Caco-2 (cell line): ENCODE measurements around the gene NFKBIL1. TPM values are rescaled to one million over a fixed set of nuclear protein-coding genes. Genes with fewer than 3 reads are reported as not detected.
"Not testable (repeated sequence)": the region's sequence is repeated elsewhere in the genome, so short reads cannot be mapped to it uniquely, and the experiment has no call there.

ENCODE experiments used
- BruUV-seq: library from RNA; stranded (reverse); fragments of 400-500 nt; replicated peaks from 2 replicates; lab custom pipeline; 2021; lab: Mats Ljungman, UMichigan
- CTCF ChIA-PET: fragments of 300-600 bp; sonication (Branson Sonifier 250); formaldehyde crosslinking; loops from one replicate; lab custom pipeline; 2022; ENCODE audit warnings: antibody characterized with exemption; lab: Charles Lee
- POLR2A ChIA-PET: fragments of 300-600 bp; sonication (Branson Sonifier 250); formaldehyde crosslinking; loops from one replicate; lab custom pipeline; 2022; ENCODE audit warnings: antibody characterized with exemption; lab: Charles Lee
- DNase-seq, 2 experiments: peaks; one replicate each; pipeline versions ENCODE4 v3.0.0 to v3.0.0-alpha.2; 2020 to 2022
- H3K27me3 ChIP-seq: replicated peaks from 2 replicates; pipeline ENCODE4 v1.6.0; 2011; ENCODE audit warnings: low read length; ENCODE audit not compliant: control insufficient read depth, insufficient read depth
- H3K36me3 ChIP-seq: 2 replicates; pipeline ENCODE4 v1.5.1; 2011; ENCODE audit warnings: low read length; ENCODE audit not compliant: control insufficient read depth, insufficient read depth
- H3K4me1 ChIP-seq: fragments of 250-450 bp; sonication (Bioruptor Pico); 2 replicates; pipeline ENCODE4 v1.5.1; 2020; ENCODE audit warnings: mild to moderate bottlenecking
- H3K4me3 ChIP-seq: 2 replicates; pipeline ENCODE4 v1.5.1; 2011; ENCODE audit warnings: low read depth, mild to moderate bottlenecking, control low read depth, low read length
- H3K9me3 ChIP-seq: fragments of 250-450 bp; sonication (Bioruptor Pico); 2 replicates; pipeline ENCODE4 v1.5.1; 2020; ENCODE audit warnings: mild to moderate bottlenecking, moderate library complexity
- H3K27ac Mint-ChIP-seq: one replicate; pipeline ENCODE4 v1.8.0; 2022; ENCODE audit warnings: mixed read lengths; ENCODE audit not compliant: unreplicated experiment
- H3K27me3 Mint-ChIP-seq: one replicate; pipeline ENCODE4 v1.8.0; 2022; ENCODE audit warnings: mixed read lengths; ENCODE audit not compliant: insufficient read depth, unreplicated experiment
- H3K36me3 Mint-ChIP-seq: one replicate; pipeline ENCODE4 v1.8.0; 2022; ENCODE audit warnings: mild to moderate bottlenecking, mixed read lengths; ENCODE audit not compliant: insufficient read depth, unreplicated experiment
- H3K4me1 Mint-ChIP-seq: one replicate; pipeline ENCODE4 v1.8.0; 2022; ENCODE audit warnings: low read depth, mixed read lengths; ENCODE audit not compliant: unreplicated experiment
- H3K4me3 Mint-ChIP-seq: one replicate; pipeline ENCODE4 v1.8.0; 2022; ENCODE audit warnings: mild to moderate bottlenecking, moderate library complexity, mixed read lengths; ENCODE audit not compliant: unreplicated experiment
- H3K9me3 Mint-ChIP-seq: one replicate; pipeline ENCODE4 v1.8.0; 2022; ENCODE audit warnings: mixed read lengths; ENCODE audit not compliant: unreplicated experiment
- intact Hi-C: fragments of 100-400 bp; cut with micrococcal nuclease; formaldehyde crosslinking; loops from one replicate; pipeline ENCODE4 v1.10.0; 2022; ENCODE audit not compliant: unreplicated experiment
- total RNA-seq: library from RNA; stranded (reverse); gene quantifications from 2 replicates; pipeline ENCODE4 v1.2.3, GENCODE V29; 2022
- TF ChIP-seq, protein P1 (sequence below), 2 experiments: fragments of 200-600 bp in 1 of 2; IDR thresholded peaks; 1 replicate in 1 of 2; 2 replicates in 1 of 2; pipeline versions ENCODE4 v1.5.1 to v1.8.0; 2011 to 2022; ENCODE audit warnings: antibody characterized with exemption in 1 of 2, control low read depth in 1 of 2, inconsistent platforms in 1 of 2, low read depth in 1 of 2, low read length in 1 of 2, mild to moderate bottlenecking in 1 of 2, moderate library complexity in 1 of 2; ENCODE audit not compliant: insufficient read depth in 1 of 2, severe bottlenecking in 1 of 2, unreplicated experiment in 1 of 2

NFKBIL1 gene
- total RNA-seq, 1 experiment from 2014 or later = 14.7 TPM

DNA sequence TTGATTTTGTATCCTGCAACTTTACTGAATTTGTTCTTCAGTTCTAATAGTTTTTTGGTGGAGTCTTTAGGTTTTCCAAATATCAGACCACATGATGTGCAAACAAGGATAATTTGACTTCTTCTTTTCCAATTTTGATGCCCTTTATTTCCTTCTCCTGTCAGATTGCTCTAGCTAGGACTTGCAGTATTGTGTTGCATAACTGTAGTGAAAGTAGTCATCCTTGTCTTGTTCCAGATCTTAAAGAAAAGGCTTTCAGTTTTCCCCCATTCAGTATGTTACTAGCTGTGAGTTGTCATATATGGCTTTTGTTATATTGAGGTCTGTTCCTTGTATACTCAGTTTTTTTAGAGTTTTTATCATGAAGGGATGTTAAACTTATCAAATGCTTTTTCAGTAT, 44.8 kb upstream of the NFKBIL1 start:
- TF ChIP-seq, protein P1, sequence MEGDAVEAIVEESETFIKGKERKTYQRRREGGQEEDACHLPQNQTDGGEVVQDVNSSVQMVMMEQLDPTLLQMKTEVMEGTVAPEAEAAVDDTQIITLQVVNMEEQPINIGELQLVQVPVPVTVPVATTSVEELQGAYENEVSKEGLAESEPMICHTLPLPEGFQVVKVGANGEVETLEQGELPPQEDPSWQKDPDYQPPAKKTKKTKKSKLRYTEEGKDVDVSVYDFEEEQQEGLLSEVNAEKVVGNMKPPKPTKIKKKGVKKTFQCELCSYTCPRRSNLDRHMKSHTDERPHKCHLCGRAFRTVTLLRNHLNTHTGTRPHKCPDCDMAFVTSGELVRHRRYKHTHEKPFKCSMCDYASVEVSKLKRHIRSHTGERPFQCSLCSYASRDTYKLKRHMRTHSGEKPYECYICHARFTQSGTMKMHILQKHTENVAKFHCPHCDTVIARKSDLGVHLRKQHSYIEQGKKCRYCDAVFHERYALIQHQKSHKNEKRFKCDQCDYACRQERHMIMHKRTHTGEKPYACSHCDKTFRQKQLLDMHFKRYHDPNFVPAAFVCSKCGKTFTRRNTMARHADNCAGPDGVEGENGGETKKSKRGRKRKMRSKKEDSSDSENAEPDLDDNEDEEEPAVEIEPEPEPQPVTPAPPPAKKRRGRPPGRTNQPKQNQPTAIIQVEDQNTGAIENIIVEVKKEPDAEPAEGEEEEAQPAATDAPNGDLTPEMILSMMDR (IDR thresholded peaks at IDR 0.05; ENCODE audit: insufficient read depth in 1 of 2, low read depth in 1 of 2, low read length in 1 of 2, severe bottlenecking in 1 of 2, unreplicated experiment in 1 of 2) = no peak
- DNase-seq = no peak
- Mint-ChIP-seq H3K36me3 (no peaks in the 10 kb centered on the region), H3K9me3 (no peaks in the 10 kb centered on the region), H3K4me3 (no peak overlapping the region), H3K27ac (no peak overlapping the region), H3K27me3 (no peaks in the 10 kb centered on the region), H3K4me1 (peaks cover 11% of the 10 kb centered on the region)
- intact Hi-C loops = no loop called here
- no peaks in the 10 kb centered on the region for H3K4me1 ChIP-seq
- BruUV-seq = no TSS peak
- no peaks in the 10 kb centered on the region for H3K9me3 ChIP-seq
- POLR2A ChIA-PET = no interaction called here
- H3K36me3 ChIP-seq = no peaks in the 10 kb centered on the region
- CTCF ChIA-PET = no interaction called here
- H3K27me3 ChIP-seq = no peaks in the 10 kb centered on the region
- no peak overlapping the region for H3K4me3 ChIP-seq

DNA sequence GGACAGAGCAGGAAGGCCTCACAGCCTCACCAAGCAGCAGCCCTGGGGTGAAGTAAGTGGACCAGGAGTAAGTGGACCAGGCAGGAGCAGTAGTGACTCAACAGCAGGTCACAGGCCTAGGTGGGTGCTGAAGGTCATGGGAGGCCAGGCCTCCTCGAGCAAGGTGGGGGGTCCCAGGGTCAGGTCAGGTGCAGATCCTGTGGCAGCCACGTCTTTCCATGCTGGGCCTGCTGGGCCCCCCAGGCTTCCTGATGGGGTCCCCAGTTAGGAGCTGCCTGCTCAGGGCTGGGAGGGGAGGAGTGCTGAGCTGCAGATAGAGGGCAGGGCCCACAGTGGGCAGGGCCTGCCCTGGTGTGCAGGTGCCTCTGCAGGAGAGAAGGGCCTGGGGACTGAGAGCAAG, 38.4 kb upstream of the NFKBIL1 start:
- CTCF ChIA-PET, POLR2A ChIA-PET, H3K27me3 Mint-ChIP-seq, intact Hi-C loops, H3K9me3 Mint-ChIP-seq, BruUV-seq, H3K4me3 Mint-ChIP-seq, DNase-seq, H3K4me1 Mint-ChIP-seq, H3K27me3 ChIP-seq, H3K36me3 Mint-ChIP-seq, H3K4me1 ChIP-seq, H3K27ac Mint-ChIP-seq, H3K36me3 ChIP-seq, H3K4me3 ChIP-seq, H3K9me3 ChIP-seq: not testable (repeated sequence)

DNA sequence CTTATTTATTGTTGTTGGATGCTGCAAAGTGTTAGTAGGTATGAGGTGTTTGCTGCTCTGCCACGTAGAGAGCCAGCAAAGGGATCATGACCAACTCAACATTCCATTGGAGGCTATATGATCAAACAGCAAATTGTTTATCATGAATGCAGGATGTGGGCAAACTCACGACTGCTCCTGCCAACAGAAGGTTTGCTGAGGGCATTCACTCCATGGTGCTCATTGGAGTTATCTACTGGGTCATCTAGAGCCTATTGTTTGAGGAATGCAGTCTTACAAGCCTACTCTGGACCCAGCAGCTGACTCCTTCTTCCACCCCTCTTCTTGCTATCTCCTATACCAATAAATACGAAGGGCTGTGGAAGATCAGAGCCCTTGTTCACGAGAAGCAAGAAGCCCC, 37.4 kb upstream of the NFKBIL1 start:
- BruUV-seq = no TSS peak

More for the DNA sequence above, 37.4 kb upstream of the NFKBIL1 start:
- Histone ChIP-seq H3K27me3 (no peaks in the 10 kb centered on the region), H3K9me3 (no peaks in the 10 kb centered on the region), H3K4me1 (no peaks in the 10 kb centered on the region), H3K4me3 (no peak overlapping the region), H3K36me3 (peaks cover 1% of the 10 kb centered on the region; the same call in 1 of the 2 replicates)
- DNase-seq = no peak
- TF ChIP-seq, protein P1 (IDR thresholded peaks at IDR 0.05; ENCODE audit: insufficient read depth in 1 of 2, low read depth in 1 of 2, low read length in 1 of 2, severe bottlenecking in 1 of 2, unreplicated experiment in 1 of 2) = no peak
- ChIA-PET CTCF (no interaction called here), POLR2A (no interaction called here)
- Mint-ChIP-seq H3K4me3 (no peak overlapping the region), H3K9me3 (no peaks in the 10 kb centered on the region), H3K27me3 (peaks cover 3% of the 10 kb centered on the region), H3K4me1 (no peaks in the 10 kb centered on the region), H3K36me3 (no peaks in the 10 kb centered on the region), H3K27ac (no peak overlapping the region)
- intact Hi-C loops = no loop called here
